ENCODE measurements around the gene SDHB.

Gene SDHB

DNA sequence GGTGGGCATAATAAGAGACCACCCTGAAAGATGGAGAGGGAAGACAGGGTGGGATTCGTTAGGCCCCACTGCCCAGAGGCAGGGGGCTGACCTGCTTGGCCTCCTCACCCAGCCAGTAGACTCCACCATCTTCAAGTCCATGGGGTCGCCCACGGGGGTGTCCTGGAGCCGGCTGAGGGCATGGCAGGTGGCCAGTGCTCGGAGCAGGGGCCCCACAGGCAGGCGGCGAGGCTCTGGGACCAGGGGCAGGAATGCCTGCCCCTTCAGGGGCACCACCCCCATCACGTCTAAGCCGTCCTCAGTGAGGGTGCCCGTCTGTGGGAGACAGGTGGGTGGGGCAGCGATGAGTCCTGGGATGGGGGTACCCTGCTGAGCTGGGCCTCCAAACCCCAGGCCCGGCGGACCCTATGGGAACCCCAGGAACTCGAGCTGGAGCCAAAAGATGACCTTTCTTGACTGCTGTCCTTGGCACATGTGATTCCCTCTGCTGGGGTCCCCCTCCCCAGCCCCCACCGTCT, 60.3 kb downstream of the SDHB start:
- Histone ChIP-seq H3K9me2 (replicated peaks; ENCODE audit: low read depth, low read length) (no peaks in the 10 kb centered on the region), H3K9ac (ENCODE audit: low read depth, low read length, poor library complexity, severe bottlenecking) (no peak overlapping the region), H3K27me3 (ENCODE audit: insufficient read depth, low read length, poor library complexity, severe bottlenecking) (no peaks in the 10 kb centered on the region), H3K4me3 (ENCODE audit: low read length, poor library complexity, severe bottlenecking) (no peak overlapping the region), H3K36me3 (ENCODE audit: insufficient read depth, low read length) (peaks cover 7% of the 10 kb centered on the region; the same call in 1 of the 2 replicates), H4K20me1 (ENCODE audit: insufficient read depth, low read length, poor library complexity, severe bottlenecking) (no peaks in the 10 kb centered on the region), H3K9me3 (ENCODE audit: insufficient read depth, low read depth, low read length) (no peaks in the 10 kb centered on the region), H2AFZ (ENCODE audit: low read length) (no peak overlapping the region), H3K4me1 (ENCODE audit: insufficient read depth, low read length, poor library complexity, severe bottlenecking) (no peaks in the 10 kb centered on the region), H3F3A (ENCODE audit: low read depth) (no peaks in the 10 kb centered on the region), H3K4me2 (ENCODE audit: low read depth, low read length, poor library complexity, severe bottlenecking) (no peak overlapping the region), H3K79me2 (ENCODE audit: insufficient read depth, low read length) (no peaks in the 10 kb centered on the region)
- TF ChIP-seq, protein P1, sequence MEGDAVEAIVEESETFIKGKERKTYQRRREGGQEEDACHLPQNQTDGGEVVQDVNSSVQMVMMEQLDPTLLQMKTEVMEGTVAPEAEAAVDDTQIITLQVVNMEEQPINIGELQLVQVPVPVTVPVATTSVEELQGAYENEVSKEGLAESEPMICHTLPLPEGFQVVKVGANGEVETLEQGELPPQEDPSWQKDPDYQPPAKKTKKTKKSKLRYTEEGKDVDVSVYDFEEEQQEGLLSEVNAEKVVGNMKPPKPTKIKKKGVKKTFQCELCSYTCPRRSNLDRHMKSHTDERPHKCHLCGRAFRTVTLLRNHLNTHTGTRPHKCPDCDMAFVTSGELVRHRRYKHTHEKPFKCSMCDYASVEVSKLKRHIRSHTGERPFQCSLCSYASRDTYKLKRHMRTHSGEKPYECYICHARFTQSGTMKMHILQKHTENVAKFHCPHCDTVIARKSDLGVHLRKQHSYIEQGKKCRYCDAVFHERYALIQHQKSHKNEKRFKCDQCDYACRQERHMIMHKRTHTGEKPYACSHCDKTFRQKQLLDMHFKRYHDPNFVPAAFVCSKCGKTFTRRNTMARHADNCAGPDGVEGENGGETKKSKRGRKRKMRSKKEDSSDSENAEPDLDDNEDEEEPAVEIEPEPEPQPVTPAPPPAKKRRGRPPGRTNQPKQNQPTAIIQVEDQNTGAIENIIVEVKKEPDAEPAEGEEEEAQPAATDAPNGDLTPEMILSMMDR (conservative IDR thresholded peaks at IDR 0.05; ENCODE audit: low read length) = no peak
- TF ChIP-seq EZH2phosphoT487 (IDR thresholded peaks at IDR 0.05; ENCODE audit: borderline replicate concordance) = no peak

DNA sequence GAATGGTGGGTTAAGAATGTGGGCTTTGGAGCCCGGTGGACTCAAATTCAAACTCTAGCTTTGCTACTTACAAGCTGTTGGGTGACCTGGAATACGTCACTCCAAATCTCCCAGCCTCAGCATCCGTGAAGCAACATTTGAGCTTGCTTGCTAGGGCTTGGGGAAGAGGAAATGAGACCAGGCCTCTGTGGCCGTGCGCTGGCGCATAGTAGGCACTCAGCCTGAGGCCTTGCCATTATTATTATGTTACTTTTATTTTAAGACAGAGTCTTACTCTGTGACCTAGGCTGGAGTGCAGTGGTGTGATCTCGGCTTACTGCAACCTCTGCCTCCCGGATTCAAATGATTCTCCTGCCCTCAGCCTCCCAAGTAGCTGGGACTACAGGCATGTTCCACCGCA, 61.2 kb downstream of the SDHB start:
- Histone ChIP-seq H3K36me3 (ENCODE audit: insufficient read depth, low read length) (peaks cover 4% of the 10 kb centered on the region; the same call in 1 of the 2 replicates), H3K4me1 (ENCODE audit: insufficient read depth, low read length, poor library complexity, severe bottlenecking) (no peaks in the 10 kb centered on the region), H4K20me1 (ENCODE audit: insufficient read depth, low read length, poor library complexity, severe bottlenecking) (no peaks in the 10 kb centered on the region), H3K4me2 (ENCODE audit: low read depth, low read length, poor library complexity, severe bottlenecking) (no peak overlapping the region), H3K27me3 (ENCODE audit: insufficient read depth, low read length, poor library complexity, severe bottlenecking) (no peaks in the 10 kb centered on the region), H3K9me2 (replicated peaks; ENCODE audit: low read depth, low read length) (no peaks in the 10 kb centered on the region), H3K9me3 (ENCODE audit: insufficient read depth, low read depth, low read length) (no peaks in the 10 kb centered on the region), H3F3A (ENCODE audit: low read depth) (no peaks in the 10 kb centered on the region), H3K9ac (ENCODE audit: low read depth, low read length, poor library complexity, severe bottlenecking) (no peak overlapping the region), H3K4me3 (ENCODE audit: low read length, poor library complexity, severe bottlenecking) (no peak overlapping the region), H3K79me2 (ENCODE audit: insufficient read depth, low read length) (no peaks in the 10 kb centered on the region), H2AFZ (ENCODE audit: low read length) (no peak overlapping the region)
- TF ChIP-seq, protein P1 (conservative IDR thresholded peaks at IDR 0.05; ENCODE audit: low read length) = no peak
- no peak for TF ChIP-seq EZH2phosphoT487 (IDR thresholded peaks at IDR 0.05; ENCODE audit: borderline replicate concordance)

DNA sequence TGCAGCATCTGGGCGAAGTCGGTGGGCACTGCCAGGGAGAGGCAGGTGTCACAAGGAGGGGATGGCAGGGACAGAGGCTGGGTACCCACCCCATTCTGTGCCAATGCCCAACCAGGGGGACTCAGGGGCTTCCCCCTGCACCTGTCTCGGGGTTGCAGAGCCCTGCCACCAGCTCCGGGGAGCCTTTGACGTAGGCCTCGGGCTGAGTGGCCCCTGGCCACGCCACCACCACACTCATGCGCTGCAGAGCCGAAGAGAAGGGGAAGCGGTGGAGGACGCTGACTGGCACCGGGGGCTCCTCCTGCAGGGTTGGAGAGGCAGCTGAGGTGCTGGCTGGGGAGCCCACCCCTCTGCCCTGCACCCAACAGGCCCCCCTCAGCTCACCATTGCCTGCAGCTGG, 61.7 kb downstream of the SDHB start:
- no peaks in the 10 kb centered on the region for H4K20me1 ChIP-seq (ENCODE audit: insufficient read depth, low read length, poor library complexity, severe bottlenecking)
- no peaks in the 10 kb centered on the region for H3K4me1 ChIP-seq (ENCODE audit: insufficient read depth, low read length, poor library complexity, severe bottlenecking)
- H3K9me3 ChIP-seq (ENCODE audit: insufficient read depth, low read depth, low read length) = no peaks in the 10 kb centered on the region
- no peaks in the 10 kb centered on the region for H3K9me2 ChIP-seq (replicated peaks; ENCODE audit: low read depth, low read length)
- H3K4me3 ChIP-seq (ENCODE audit: low read length, poor library complexity, severe bottlenecking) = no peak overlapping the region
- TF ChIP-seq, protein P1 (conservative IDR thresholded peaks at IDR 0.05; ENCODE audit: low read length) = no peak
- TF ChIP-seq EZH2phosphoT487 (IDR thresholded peaks at IDR 0.05; ENCODE audit: borderline replicate concordance) = no peak
- H2AFZ ChIP-seq (ENCODE audit: low read length) = no peak overlapping the region
- no peaks in the 10 kb centered on the region for H3K27me3 ChIP-seq (ENCODE audit: insufficient read depth, low read length, poor library complexity, severe bottlenecking)
- no peaks in the 10 kb centered on the region for H3F3A ChIP-seq (ENCODE audit: low read depth)
- H3K4me2 ChIP-seq (ENCODE audit: low read depth, low read length, poor library complexity, severe bottlenecking) = no peak overlapping the region
- no peak overlapping the region for H3K9ac ChIP-seq (ENCODE audit: low read depth, low read length, poor library complexity, severe bottlenecking)
- H3K36me3 ChIP-seq (ENCODE audit: insufficient read depth, low read length) = peaks cover 4% of the 10 kb centered on the region; the same call in 1 of the 2 replicates
- H3K79me2 ChIP-seq (ENCODE audit: insufficient read depth, low read length) = no peaks in the 10 kb centered on the region
